Thyroid gland (tissue), 4 donors: ENCODE data around the gene ATP9B. TPM values are rescaled to one million over a fixed set of nuclear protein-coding genes. Genes with fewer than 3 reads are reported as not detected.

Experiments
- DNase-seq, 2 donors: peaks; one replicate each; pipeline ENCODE4 v3.0.0-alpha.2; 2019
- H3K27ac ChIP-seq, 3 donors: fragments of 200-600 bp; sonication (generic); 1 replicate in 2 of 3; 2 replicates in 1 of 3; pipeline ENCODE4 v1.5.1; 2016 to 2019; ENCODE audit warnings: mild to moderate bottlenecking in 1 of 3, moderate library complexity in 1 of 3
- H3K27me3 ChIP-seq: fragments of 200-600 bp; sonication (generic); one replicate; pipeline ENCODE4 v1.5.1; 2019
- H3K36me3 ChIP-seq, 2 donors: fragments of 200-600 bp; sonication (generic); one replicate each; pipeline ENCODE4 v1.5.1; 2016 to 2019
- H3K4me1 ChIP-seq, 2 donors: fragments of 200-600 bp; sonication (generic); one replicate each; pipeline ENCODE4 v1.5.1; 2017 to 2019
- H3K4me3 ChIP-seq, 3 donors: fragments of 200-600 bp; sonication (generic); replicated peaks in 1 of 3; 1 replicate in 2 of 3; 2 replicates in 1 of 3; pipeline ENCODE4 v1.5.1; 2016; ENCODE audit warnings: mild to moderate bottlenecking in 1 of 3
- H3K9me3 ChIP-seq: fragments of 200-600 bp; sonication (generic); one replicate; pipeline ENCODE4 v1.5.1; 2017
- POLR2A ChIP-seq, 2 donors: fragments of 450-650 bp; IDR thresholded peaks; one replicate each; pipeline ENCODE4 v1.6.1; 2017; ENCODE audit warnings: antibody characterized with exemption in 2 of 2, mild to moderate bottlenecking in 2 of 2, moderate library complexity in 1 of 2
- WGBS, 2 donors: methylation state at CpG; one replicate each; pipeline ENCODE4 v1.1.5; 2017; 5-methylcytosine and 5-hydroxymethylcytosine counted together
- intact Hi-C: fragments of 100-400 bp; cut with DNase I; formaldehyde crosslinking; loops from one replicate; pipeline ENCODE4 v1.15.1; 2023
- total RNA-seq, 4 donors: library from RNA; depleted of rRNA; stranded (reverse); fragments of >200 nt; gene quantifications; one replicate each; pipeline ENCODE4 v1.2.3, GENCODE V29; 2016
- TF ChIP-seq, protein P1 (sequence below), 6 experiments: fragments of 200-600 bp in 3 of 6; fragments of 450-650 bp in 3 of 6; sonication (generic) in 3 of 6; IDR thresholded peaks; one replicate each; pipeline ENCODE4 v1.5.1; 2016 to 2019; ENCODE audit warnings: antibody characterized with exemption in 6 of 6, mild to moderate bottlenecking in 2 of 6, inconsistent platforms in 1 of 6, moderate library complexity in 1 of 6

Gene ATP9B
- total RNA-seq, 4 donors from 2014 or later = 30.6 to 58.1 (median 48.2) TPM

DNA sequence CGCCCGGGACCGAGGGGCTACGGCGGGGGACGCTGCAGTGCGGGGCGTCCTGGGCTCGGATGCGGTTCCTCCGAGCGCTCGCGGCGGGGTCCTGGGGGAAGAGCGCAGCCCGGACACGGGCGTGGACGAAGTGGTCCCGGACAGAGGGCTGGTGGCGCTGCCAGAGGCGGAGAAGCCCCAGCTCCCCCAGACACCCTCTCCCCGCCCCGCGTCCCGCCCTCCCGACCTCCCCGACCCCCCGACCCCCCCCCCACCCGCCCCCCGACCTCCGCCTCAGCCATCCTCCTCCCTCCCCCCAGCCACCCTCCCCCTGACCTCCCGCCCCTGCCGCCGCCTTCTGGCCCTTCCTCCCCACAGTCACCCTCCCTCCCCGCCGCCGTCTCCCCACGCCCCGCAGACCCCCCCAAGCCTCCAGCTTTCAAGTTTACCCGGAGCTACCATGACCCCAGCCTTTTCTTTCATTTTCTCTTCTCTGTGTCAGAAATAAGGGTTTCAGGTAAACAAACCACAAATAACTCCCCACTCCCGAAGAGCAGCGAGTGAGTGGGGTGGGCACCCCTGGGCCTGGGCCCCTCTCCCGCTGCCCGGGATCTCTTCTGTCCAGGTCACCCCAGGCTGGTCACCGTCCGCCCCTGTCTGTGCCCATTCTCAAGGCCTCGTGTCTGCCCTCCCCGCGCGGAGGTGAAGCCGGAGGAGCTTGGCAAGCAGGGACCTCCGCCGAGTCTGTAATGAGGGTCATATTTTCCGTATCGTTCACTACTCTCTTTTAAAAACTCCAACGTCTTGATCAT is 331.6 kb downstream of the ATP9B start:
- intact Hi-C loops = no loop called here
- TF ChIP-seq, protein P1, sequence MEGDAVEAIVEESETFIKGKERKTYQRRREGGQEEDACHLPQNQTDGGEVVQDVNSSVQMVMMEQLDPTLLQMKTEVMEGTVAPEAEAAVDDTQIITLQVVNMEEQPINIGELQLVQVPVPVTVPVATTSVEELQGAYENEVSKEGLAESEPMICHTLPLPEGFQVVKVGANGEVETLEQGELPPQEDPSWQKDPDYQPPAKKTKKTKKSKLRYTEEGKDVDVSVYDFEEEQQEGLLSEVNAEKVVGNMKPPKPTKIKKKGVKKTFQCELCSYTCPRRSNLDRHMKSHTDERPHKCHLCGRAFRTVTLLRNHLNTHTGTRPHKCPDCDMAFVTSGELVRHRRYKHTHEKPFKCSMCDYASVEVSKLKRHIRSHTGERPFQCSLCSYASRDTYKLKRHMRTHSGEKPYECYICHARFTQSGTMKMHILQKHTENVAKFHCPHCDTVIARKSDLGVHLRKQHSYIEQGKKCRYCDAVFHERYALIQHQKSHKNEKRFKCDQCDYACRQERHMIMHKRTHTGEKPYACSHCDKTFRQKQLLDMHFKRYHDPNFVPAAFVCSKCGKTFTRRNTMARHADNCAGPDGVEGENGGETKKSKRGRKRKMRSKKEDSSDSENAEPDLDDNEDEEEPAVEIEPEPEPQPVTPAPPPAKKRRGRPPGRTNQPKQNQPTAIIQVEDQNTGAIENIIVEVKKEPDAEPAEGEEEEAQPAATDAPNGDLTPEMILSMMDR (IDR thresholded peaks at IDR 0.05) = no peak
- no peak for TF ChIP-seq POLR2A (IDR thresholded peaks at IDR 0.05)
- WGBS, 2 donors = 64 to 72% methylated on average over 17 to 19 of the region's 58 CpGs
- peak overlapping the region; percentile 78 to 91 (median 84) for H3K27ac ChIP-seq
- peak overlapping the region in 2 of 3 donors; percentile 87 to 91 for H3K4me3 ChIP-seq
- no peaks in the 10 kb centered on the region for H3K36me3 ChIP-seq
- no peak for DNase-seq
- peaks cover 22 to 40% of the 10 kb centered on the region in 2 donors for H3K4me1 ChIP-seq
- no peaks in the 10 kb centered on the region for H3K27me3 ChIP-seq
- H3K9me3 ChIP-seq = no peaks in the 10 kb centered on the region

DNA sequence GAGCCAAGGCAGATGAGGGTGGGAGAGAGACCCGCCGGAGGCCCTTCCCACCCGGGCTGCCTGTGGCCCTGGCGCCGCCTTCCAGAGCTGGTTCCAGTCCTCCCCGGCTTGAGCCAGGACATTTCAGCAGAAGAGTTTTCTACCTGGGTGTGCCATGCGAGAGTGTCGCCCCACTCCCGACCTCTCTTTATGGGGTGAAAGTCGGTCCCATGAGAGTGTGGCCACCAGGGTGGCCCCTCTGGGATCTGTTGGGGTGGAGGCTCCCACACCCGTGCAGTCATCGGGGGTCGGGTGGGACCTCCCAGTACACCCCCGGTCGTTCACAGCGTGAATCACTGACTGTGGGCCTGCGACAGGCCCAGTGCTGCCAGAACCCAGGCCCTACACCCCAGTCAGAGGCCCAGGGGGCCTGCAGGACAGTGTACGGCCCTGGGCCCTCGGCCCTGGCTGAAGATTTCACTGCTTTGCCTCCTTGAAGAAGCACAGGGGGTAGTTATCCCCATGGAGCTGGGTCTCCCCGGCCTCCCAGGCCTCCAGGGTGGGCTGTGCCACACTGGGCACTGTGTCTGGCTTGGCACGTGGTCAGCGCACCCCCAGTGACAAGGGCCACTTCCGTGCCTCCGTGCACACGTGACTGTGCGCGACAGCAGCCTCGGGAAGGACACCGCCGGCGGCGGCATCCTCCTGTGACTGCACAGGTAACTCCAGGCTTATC is 332.5 kb downstream of the ATP9B start:
- Histone ChIP-seq H3K9me3 (no peaks in the 10 kb centered on the region), H3K4me3 (no peak overlapping the region), H3K36me3 (no peaks in the 10 kb centered on the region), H3K27ac (peak overlapping the region in 2 of 3 donors; percentile 75 to 84), H3K4me1 (peaks cover 20 to 37% of the 10 kb centered on the region in 2 donors), H3K27me3 (no peaks in the 10 kb centered on the region)
- TF ChIP-seq, protein P1 (IDR thresholded peaks at IDR 0.05) = no peak
- no peak for TF ChIP-seq POLR2A (IDR thresholded peaks at IDR 0.05)
- WGBS, 2 donors = 87 to 92% methylated on average over 23 to 24 of the region's 32 CpGs
- no peak for DNase-seq
- intact Hi-C loops = no loop called here

DNA sequence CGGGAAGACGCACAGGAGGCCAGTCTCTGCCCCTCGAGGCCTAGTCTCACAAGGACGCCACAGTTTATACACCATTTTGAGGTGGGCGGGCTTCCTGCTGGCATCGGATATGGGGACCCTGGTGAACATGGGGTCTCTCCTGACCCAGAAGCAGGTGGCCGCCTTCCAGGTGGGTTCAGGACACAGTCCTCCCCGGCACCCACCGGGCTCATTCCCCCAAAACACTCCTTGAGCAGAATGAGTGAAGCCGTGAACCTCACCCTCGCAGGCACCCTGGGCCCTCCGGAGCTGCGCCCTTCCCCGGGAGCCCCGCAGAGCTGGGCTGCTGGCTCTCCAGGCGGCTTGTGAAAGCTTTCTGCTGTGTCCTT is 333.0 kb downstream of the ATP9B start:
- DNase-seq = no peak
- WGBS, 2 donors = 93 to 97% methylated on average over 5 to 11 of the region's 16 CpGs
- no peaks in the 10 kb centered on the region for H3K36me3 ChIP-seq
- TF ChIP-seq, protein P1 (IDR thresholded peaks at IDR 0.05) = no peak
- TF ChIP-seq POLR2A (IDR thresholded peaks at IDR 0.05) = no peak
- intact Hi-C loops = no loop called here
- no peak overlapping the region for H3K4me3 ChIP-seq
- peaks cover 17 to 31% of the 10 kb centered on the region in 2 donors for H3K4me1 ChIP-seq
- H3K27me3 ChIP-seq = no peaks in the 10 kb centered on the region
- H3K27ac ChIP-seq = no peak overlapping the region
- H3K9me3 ChIP-seq = no peaks in the 10 kb centered on the region

DNA sequence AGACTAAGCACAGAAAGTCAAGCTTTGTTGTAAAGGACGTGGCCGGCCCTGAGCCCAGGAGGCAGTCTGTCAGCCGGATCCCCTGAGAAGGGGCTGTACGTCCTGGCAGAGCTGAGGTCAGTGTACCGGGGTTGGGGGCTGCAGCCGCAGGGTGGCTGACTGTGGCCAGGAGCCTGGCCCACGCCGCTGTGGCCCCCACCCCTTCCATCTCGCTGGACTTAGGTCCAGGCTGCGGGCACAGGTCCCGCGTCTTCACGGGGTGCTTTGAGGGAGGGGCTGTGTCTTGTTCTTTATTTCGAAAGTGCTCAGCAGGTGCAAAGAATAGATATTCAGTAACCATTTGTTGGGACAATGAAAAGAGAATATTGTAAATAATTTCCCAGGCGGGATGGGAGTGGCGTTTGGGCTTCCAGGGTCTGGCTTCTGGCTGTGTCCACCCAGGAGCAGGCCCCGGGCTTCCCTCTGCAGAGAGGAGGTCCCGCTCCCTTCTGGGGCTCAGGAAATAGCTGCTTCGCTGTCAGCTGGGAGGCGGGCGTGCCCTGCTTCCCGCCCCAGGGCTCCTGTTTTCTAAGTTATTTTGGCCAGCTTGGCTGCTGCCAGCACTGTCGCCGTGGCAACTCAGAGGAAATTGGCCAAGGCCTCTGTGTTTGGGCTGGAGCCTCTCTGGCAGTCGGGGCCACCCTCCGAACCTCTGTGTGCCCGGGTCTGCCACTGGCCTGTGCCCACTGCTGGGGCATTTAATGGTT is 334.0 kb downstream of the ATP9B start:
- intact Hi-C loops = no loop called here
- H3K4me1 ChIP-seq = peaks cover 17 to 31% of the 10 kb centered on the region in 2 donors
- DNase-seq = peak; percentile 58 to 63

More for the DNA sequence above, 334.0 kb downstream of the ATP9B start:
- Histone ChIP-seq H3K9me3 (no peaks in the 10 kb centered on the region), H3K27ac (peak overlapping the region in 2 of 3 donors; percentile 26 to 68), H3K4me3 (no peak overlapping the region), H3K36me3 (no peaks in the 10 kb centered on the region), H3K27me3 (no peaks in the 10 kb centered on the region)
- WGBS, 2 donors = 53 to 67% methylated on average over 25 to 26 of the region's 27 CpGs
- TF ChIP-seq POLR2A (IDR thresholded peaks at IDR 0.05) = peak in 1 of 2 donors; percentile 17
- TF ChIP-seq, protein P1 (IDR thresholded peaks at IDR 0.05) = no peak
